SK-N-MC (cell line): ENCODE measurements around the gene ANO3.

ENCODE experiments used
- DNase-seq: peaks from one replicate; pipeline ENCODE4 v3.0.0-alpha.2; 2011; ENCODE audit warnings: low read depth, low spot score
- H3K27ac ChIP-seq: fragments of 200-600 bp; sonication (generic); 2 replicates; pipeline ENCODE4 v1.5.1; 2016; ENCODE audit warnings: mixed run types
- H3K36me3 ChIP-seq: fragments of 200-600 bp; sonication (generic); 2 replicates; pipeline ENCODE4 v1.6.1; 2017; ENCODE audit warnings: antibody characterized with exemption, low read length, mixed read lengths; ENCODE audit not compliant: insufficient read depth
- H3K4me3 ChIP-seq: fragments of 200-600 bp; sonication (generic); 2 replicates; pipeline ENCODE4 v1.5.1; 2016
- H3K9ac ChIP-seq: fragments of 200-600 bp; sonication (generic); 2 replicates; pipeline ENCODE4 v1.8.0; 2017; ENCODE audit warnings: mixed run types, mixed read lengths; ENCODE audit not compliant: insufficient read length
- H3K9me3 ChIP-seq: fragments of 200-600 bp; sonication (generic); 2 replicates; pipeline ENCODE4 v1.6.1; 2017; ENCODE audit warnings: low read depth, mild to moderate bottlenecking, antibody characterized with exemption, low read length, moderate library complexity, mixed read lengths
- EZH2 ChIP-seq: fragments of 200-600 bp; sonication (generic); IDR thresholded peaks from one replicate; pipeline ENCODE4 v1.6.1; 2017; ENCODE audit warnings: antibody characterized with exemption
- FOXP2 ChIP-seq: optimal IDR thresholded peaks from 2 replicates; pipeline ENCODE3; 2011; ENCODE audit warnings: mild to moderate bottlenecking, moderate library complexity; ENCODE audit not compliant: insufficient read depth; ENCODE audit errors: extremely low read length, control extremely low read depth
- POLR2AphosphoS5 ChIP-seq: IDR thresholded peaks from 2 replicates; pipeline ENCODE4 v1.6.1; 2012; ENCODE audit warnings: mild to moderate bottlenecking, low read depth, low read length, borderline replicate concordance

ANO3 gene

GRCh38 chr11:26321516-26321915 is 10.4 kb upstream of the ANO3 start:
- Histone ChIP-seq H3K4me3 (no peak overlapping the region), H3K9ac (no peak overlapping the region), H3K36me3 (no peaks in the 10 kb centered on the region), H3K9me3 (no peaks in the 10 kb centered on the region), H3K27ac (no peak overlapping the region)
- no peak for TF ChIP-seq EZH2
- no peak for TF ChIP-seq POLR2AphosphoS5
- TF ChIP-seq FOXP2: no peak
- DNase-seq: no peak

- H3K9me3 ChIP-seq: no peaks in the 10 kb centered on the region
- DNase-seq: no peak
- no peaks in the 10 kb centered on the region for H3K36me3 ChIP-seq
- no peak overlapping the region for H3K27ac ChIP-seq
- TF ChIP-seq EZH2: no peak
- TF ChIP-seq POLR2AphosphoS5: no peak
- TF ChIP-seq FOXP2: no peak
- no peak overlapping the region for H3K4me3 ChIP-seq
- H3K9ac ChIP-seq: no peak overlapping the region
Observed at GRCh38 chr11:26322335-26323067, 9.4 kb upstream of the ANO3 start.

GRCh38 chr11:26323837-26324236 is 8.1 kb upstream of the ANO3 start:
- H3K27ac ChIP-seq: no peak overlapping the region
- DNase-seq: no peak
- H3K36me3 ChIP-seq: no peaks in the 10 kb centered on the region
- H3K4me3 ChIP-seq: no peak overlapping the region
- no peak overlapping the region for H3K9ac ChIP-seq
- no peak for TF ChIP-seq FOXP2
- no peak for TF ChIP-seq EZH2
- no peak for TF ChIP-seq POLR2AphosphoS5
- no peaks in the 10 kb centered on the region for H3K9me3 ChIP-seq

- H3K27ac ChIP-seq: no peak overlapping the region
- no peaks in the 10 kb centered on the region for H3K36me3 ChIP-seq
- no peak overlapping the region for H3K9ac ChIP-seq
- H3K9me3 ChIP-seq: no peaks in the 10 kb centered on the region
- TF ChIP-seq FOXP2: no peak
- TF ChIP-seq EZH2: no peak
- TF ChIP-seq POLR2AphosphoS5: no peak
- DNase-seq: no peak
- no peak overlapping the region for H3K4me3 ChIP-seq
Observed at GRCh38 chr11:26324270-26324669, 7.7 kb upstream of the ANO3 start.

GRCh38 chr11:26326793-26327400 is 5.0 kb upstream of the ANO3 start:
- Histone ChIP-seq H3K36me3 (no peaks in the 10 kb centered on the region), H3K27ac (no peak overlapping the region), H3K4me3 (no peak overlapping the region), H3K9me3 (no peaks in the 10 kb centered on the region), H3K9ac (no peak overlapping the region)
- TF ChIP-seq EZH2: no peak
- TF ChIP-seq FOXP2: no peak
- TF ChIP-seq POLR2AphosphoS5: no peak
- no peak for DNase-seq

- no peaks in the 10 kb centered on the region for H3K36me3 ChIP-seq
- no peak for DNase-seq
- TF ChIP-seq EZH2 (no peak), FOXP2 (no peak), POLR2AphosphoS5 (no peak)
- no peak overlapping the region for H3K9ac ChIP-seq
- no peak overlapping the region for H3K27ac ChIP-seq
- H3K9me3 ChIP-seq: no peaks in the 10 kb centered on the region
- H3K4me3 ChIP-seq: no peak overlapping the region
Observed at GRCh38 chr11:26329206-26329605, 2.7 kb upstream of the ANO3 start.

GRCh38 chr11:26330262-26330661 is 1.7 kb upstream of the ANO3 start:
- no peak for TF ChIP-seq EZH2
- no peak for TF ChIP-seq POLR2AphosphoS5
- no peak for TF ChIP-seq FOXP2
- H3K27ac ChIP-seq: no peak overlapping the region
- no peak overlapping the region for H3K9ac ChIP-seq
- H3K36me3 ChIP-seq: no peaks in the 10 kb centered on the region
- H3K9me3 ChIP-seq: no peaks in the 10 kb centered on the region
- no peak overlapping the region for H3K4me3 ChIP-seq
- no peak for DNase-seq

- H3K36me3 ChIP-seq: no peaks in the 10 kb centered on the region
- no peak overlapping the region for H3K4me3 ChIP-seq
- H3K9ac ChIP-seq: no peak overlapping the region
- no peak overlapping the region for H3K27ac ChIP-seq
- no peaks in the 10 kb centered on the region for H3K9me3 ChIP-seq
- no peak for DNase-seq
- no peak for TF ChIP-seq FOXP2
- TF ChIP-seq EZH2: peak; percentile 17
Observed at GRCh38 chr11:26332572-26332915, 614 bp downstream of the ANO3 start.
